Measurements from ENCODE around the gene IFFO2.

Gene IFFO2

GRCh38 chr1:18989176-18989799 lies 32.8 kb upstream of the IFFO2 start:
- no peak overlapping the region for H3K18ac ChIP-seq (ENCODE audit: low read length)

GRCh38 chr1:18981242-18981641 lies 24.8 kb upstream of the IFFO2 start:
- H3K4me1 ChIP-seq (ENCODE audit: control insufficient read depth in 1 of 2, insufficient read depth in 2 of 2, low read length in 2 of 2), result no peaks in the 10 kb centered on the region
- H3K36me3 ChIP-seq (ENCODE audit: control insufficient read depth in 1 of 2, insufficient read depth in 2 of 2, low read length in 2 of 2), result no peaks in the 10 kb centered on the region
- WGBS (ENCODE audit: extremely low coverage, insufficient coverage, insufficient read length), result no CpG with 5 or more reads among the region's 2 CpGs
- no peak overlapping the region for H4K8ac ChIP-seq (ENCODE audit: low read depth, low read length)
- H2AFZ ChIP-seq (ENCODE audit: insufficient read depth, low read length, poor library complexity), result no peak overlapping the region
- no peak overlapping the region for H3K4me3 ChIP-seq (ENCODE audit: low read depth, low read length)
- H3K14ac ChIP-seq (ENCODE audit: low read length), result no peak overlapping the region
- no peak overlapping the region for H2BK5ac ChIP-seq (ENCODE audit: low read depth, low read length, poor library complexity)
- H3K27ac ChIP-seq (ENCODE audit: low read depth, low read length), result no peak overlapping the region
- no peak overlapping the region for H3K9ac ChIP-seq (ENCODE audit: low read length)
- no peaks in the 10 kb centered on the region for H3K79me1 ChIP-seq (ENCODE audit: low read length)
- no peaks in the 10 kb centered on the region for H3K79me2 ChIP-seq (ENCODE audit: control insufficient read depth, insufficient read depth, low read length, poor library complexity)
- no peak overlapping the region for H3K4ac ChIP-seq (ENCODE audit: low read depth, low read length)
- no peak for DNase-seq
- no peak overlapping the region for H2BK12ac ChIP-seq (ENCODE audit: low read length)
- H3K23ac ChIP-seq (ENCODE audit: low read length), result no peak overlapping the region
- H2BK120ac ChIP-seq (ENCODE audit: insufficient read depth, low read length, poor library complexity), result no peak overlapping the region
- no peak overlapping the region for H3K4me2 ChIP-seq (ENCODE audit: low read length)
- H4K12ac ChIP-seq (ENCODE audit: low read depth, low read length), result no peak overlapping the region
- no peak overlapping the region for H2AK5ac ChIP-seq (ENCODE audit: low read length)
- no peaks in the 10 kb centered on the region for H3K27me3 ChIP-seq (ENCODE audit: insufficient read depth, low read length)
- no peaks in the 10 kb centered on the region for H3K9me3 ChIP-seq (ENCODE audit: insufficient read depth, low read depth, low read length)
- no peak overlapping the region for H3K18ac ChIP-seq (ENCODE audit: low read length)
- H4K91ac ChIP-seq (ENCODE audit: low read depth, low read length), result no peak overlapping the region

More at GRCh38 chr1:18989176-18989799, 32.8 kb upstream of the IFFO2 start:
- Histone ChIP-seq H4K12ac (ENCODE audit: low read depth, low read length) (no peak overlapping the region), H2AK5ac (ENCODE audit: low read length) (no peak overlapping the region), H4K91ac (ENCODE audit: low read depth, low read length) (no peak overlapping the region), H3K79me2 (ENCODE audit: control insufficient read depth, insufficient read depth, low read length, poor library complexity) (no peaks in the 10 kb centered on the region), H3K9ac (ENCODE audit: low read length) (no peak overlapping the region), H3K79me1 (ENCODE audit: low read length) (no peaks in the 10 kb centered on the region), H3K23ac (ENCODE audit: low read length) (no peak overlapping the region), H3K14ac (ENCODE audit: low read length) (no peak overlapping the region), H3K4me2 (ENCODE audit: low read length) (no peak overlapping the region), H3K4ac (ENCODE audit: low read depth, low read length) (no peak overlapping the region), H3K27me3 (ENCODE audit: insufficient read depth, low read length) (no peaks in the 10 kb centered on the region), H4K8ac (ENCODE audit: low read depth, low read length) (no peak overlapping the region), H2BK5ac (ENCODE audit: low read depth, low read length, poor library complexity) (no peak overlapping the region), H3K36me3 (ENCODE audit: control insufficient read depth in 1 of 2, insufficient read depth in 2 of 2, low read length in 2 of 2) (no peaks in the 10 kb centered on the region), H3K4me1 (ENCODE audit: control insufficient read depth in 1 of 2, insufficient read depth in 2 of 2, low read length in 2 of 2) (peaks cover 0 to 1% of the 10 kb centered on the region in 2 experiments), H2AFZ (ENCODE audit: insufficient read depth, low read length, poor library complexity) (no peak overlapping the region), H3K4me3 (ENCODE audit: low read depth, low read length) (no peak overlapping the region), H2BK12ac (ENCODE audit: low read length) (no peak overlapping the region), H2BK120ac (ENCODE audit: insufficient read depth, low read length, poor library complexity) (no peak overlapping the region), H3K9me3 (ENCODE audit: insufficient read depth, low read depth, low read length) (no peaks in the 10 kb centered on the region), H3K27ac (ENCODE audit: low read depth, low read length) (no peak overlapping the region)
- DNase-seq, result no peak
- no CpG with 5 or more reads among the region's 11 CpGs for WGBS (ENCODE audit: extremely low coverage, insufficient coverage, insufficient read length)

GRCh38 chr1:18978706-18979105 lies 22.2 kb upstream of the IFFO2 start:
- DNase-seq, result no peak
- Histone ChIP-seq H3K4me2 (ENCODE audit: low read length) (no peak overlapping the region), H3K27ac (ENCODE audit: low read depth, low read length) (no peak overlapping the region), H3K27me3 (ENCODE audit: insufficient read depth, low read length) (no peaks in the 10 kb centered on the region), H3K79me1 (ENCODE audit: low read length) (no peaks in the 10 kb centered on the region), H3K4ac (ENCODE audit: low read depth, low read length) (no peak overlapping the region), H3K4me1 (ENCODE audit: control insufficient read depth in 1 of 2, insufficient read depth in 2 of 2, low read length in 2 of 2) (no peaks in the 10 kb centered on the region), H2BK5ac (ENCODE audit: low read depth, low read length, poor library complexity) (no peak overlapping the region), H2BK120ac (ENCODE audit: insufficient read depth, low read length, poor library complexity) (no peak overlapping the region), H3K79me2 (ENCODE audit: control insufficient read depth, insufficient read depth, low read length, poor library complexity) (no peaks in the 10 kb centered on the region), H2AK5ac (ENCODE audit: low read length) (no peak overlapping the region), H4K91ac (ENCODE audit: low read depth, low read length) (no peak overlapping the region), H2BK12ac (ENCODE audit: low read length) (no peak overlapping the region), H3K4me3 (ENCODE audit: low read depth, low read length) (no peak overlapping the region), H3K36me3 (ENCODE audit: control insufficient read depth in 1 of 2, insufficient read depth in 2 of 2, low read length in 2 of 2) (no peaks in the 10 kb centered on the region), H3K9ac (ENCODE audit: low read length) (no peak overlapping the region), H3K23ac (ENCODE audit: low read length) (no peak overlapping the region), H2AFZ (ENCODE audit: insufficient read depth, low read length, poor library complexity) (no peak overlapping the region), H4K8ac (ENCODE audit: low read depth, low read length) (no peak overlapping the region), H4K12ac (ENCODE audit: low read depth, low read length) (no peak overlapping the region), H3K9me3 (ENCODE audit: insufficient read depth, low read depth, low read length) (no peaks in the 10 kb centered on the region), H3K14ac (ENCODE audit: low read length) (no peak overlapping the region), H3K18ac (ENCODE audit: low read length) (no peak overlapping the region)
- no CpG with 5 or more reads among the region's 2 CpGs for WGBS (ENCODE audit: extremely low coverage, insufficient coverage, insufficient read length)

- no peak overlapping the region for H2BK5ac ChIP-seq (ENCODE audit: low read depth, low read length, poor library complexity)
- no peaks in the 10 kb centered on the region for H3K36me3 ChIP-seq (ENCODE audit: control insufficient read depth in 1 of 2, insufficient read depth in 2 of 2, low read length in 2 of 2)
- no peak overlapping the region for H4K12ac ChIP-seq (ENCODE audit: low read depth, low read length)
- H3K9me3 ChIP-seq (ENCODE audit: insufficient read depth, low read depth, low read length), result no peaks in the 10 kb centered on the region
- H3K27me3 ChIP-seq (ENCODE audit: insufficient read depth, low read length), result no peaks in the 10 kb centered on the region
- no peak overlapping the region for H3K4me3 ChIP-seq (ENCODE audit: low read depth, low read length)
- no peak overlapping the region for H3K23ac ChIP-seq (ENCODE audit: low read length)
- no peaks in the 10 kb centered on the region for H3K79me2 ChIP-seq (ENCODE audit: control insufficient read depth, insufficient read depth, low read length, poor library complexity)
- H2AFZ ChIP-seq (ENCODE audit: insufficient read depth, low read length, poor library complexity), result no peak overlapping the region
- no peak overlapping the region for H2AK5ac ChIP-seq (ENCODE audit: low read length)
- H4K8ac ChIP-seq (ENCODE audit: low read depth, low read length), result no peak overlapping the region
- DNase-seq, result no peak
- H4K91ac ChIP-seq (ENCODE audit: low read depth, low read length), result no peak overlapping the region
- no peak overlapping the region for H3K9ac ChIP-seq (ENCODE audit: low read length)
- no peaks in the 10 kb centered on the region for H3K79me1 ChIP-seq (ENCODE audit: low read length)
- no peak overlapping the region for H3K4ac ChIP-seq (ENCODE audit: low read depth, low read length)
- no peak overlapping the region for H2BK120ac ChIP-seq (ENCODE audit: insufficient read depth, low read length, poor library complexity)
- no peak overlapping the region for H3K27ac ChIP-seq (ENCODE audit: low read depth, low read length)
- no CpG with 5 or more reads among the region's 7 CpGs for WGBS (ENCODE audit: extremely low coverage, insufficient coverage, insufficient read length)
- H3K14ac ChIP-seq (ENCODE audit: low read length), result no peak overlapping the region
- no peak overlapping the region for H3K18ac ChIP-seq (ENCODE audit: low read length)
- H3K4me1 ChIP-seq (ENCODE audit: control insufficient read depth in 1 of 2, insufficient read depth in 2 of 2, low read length in 2 of 2), result no peaks in the 10 kb centered on the region
- H2BK12ac ChIP-seq (ENCODE audit: low read length), result no peak overlapping the region
- no peak overlapping the region for H3K4me2 ChIP-seq (ENCODE audit: low read length)
Measured at GRCh38 chr1:18977428-18977827, 21.0 kb upstream of the IFFO2 start.

All from trophoblast cell (in vitro differentiated cells and primary cell).